NCI-H510A (cell line): ENCODE measurements around the gene AIMP2.
"Not testable (repeated sequence)": the region's sequence is repeated elsewhere in the genome, so short reads cannot be mapped to it uniquely, and the experiment has no call there.

ENCODE experiments used
- DNase-seq: peaks from one replicate; lab custom pipeline; 2025; lab: John Stamatoyannopoulos, UW

The AIMP2 gene

DNA sequence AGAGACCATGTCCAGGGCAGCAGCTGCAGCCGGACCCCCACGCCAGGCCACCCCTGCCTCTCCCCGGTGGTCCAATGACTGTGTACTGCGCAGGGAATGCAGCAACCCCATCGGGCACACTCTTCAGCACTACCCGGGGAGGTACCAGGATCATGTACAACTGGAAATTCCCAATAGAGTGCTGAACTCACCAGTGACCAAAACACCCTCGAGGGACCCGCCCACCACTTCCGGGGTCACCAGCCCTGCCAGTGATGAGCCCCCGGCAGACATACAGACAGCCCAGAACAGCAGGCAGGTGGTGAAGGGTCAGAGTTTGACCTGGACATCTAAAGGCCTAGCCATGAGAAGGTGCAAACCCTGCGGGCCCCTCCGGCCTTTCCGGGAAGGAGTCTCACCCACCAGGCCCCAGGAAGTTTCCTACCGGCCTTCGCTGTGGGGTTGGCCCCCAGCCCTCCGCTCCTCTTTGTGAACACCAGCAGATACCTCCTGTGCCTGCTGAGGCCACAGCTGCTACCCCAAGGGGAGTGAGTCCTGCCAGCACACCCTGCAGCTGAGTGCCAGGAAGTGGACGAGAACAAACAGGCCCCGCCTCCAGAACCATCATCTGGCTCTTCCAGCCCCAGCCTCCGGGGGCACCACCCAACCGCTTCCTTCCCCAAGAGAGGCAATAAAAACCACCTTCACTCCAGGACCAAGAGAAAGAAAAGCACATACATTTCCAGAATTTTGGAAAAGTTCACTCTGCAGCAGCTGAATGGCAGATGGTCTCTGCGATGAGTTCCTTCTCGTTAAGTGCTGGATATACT, 17.1 kb downstream of the AIMP2 start:
- DNase-seq: peak; percentile 44

DNA sequence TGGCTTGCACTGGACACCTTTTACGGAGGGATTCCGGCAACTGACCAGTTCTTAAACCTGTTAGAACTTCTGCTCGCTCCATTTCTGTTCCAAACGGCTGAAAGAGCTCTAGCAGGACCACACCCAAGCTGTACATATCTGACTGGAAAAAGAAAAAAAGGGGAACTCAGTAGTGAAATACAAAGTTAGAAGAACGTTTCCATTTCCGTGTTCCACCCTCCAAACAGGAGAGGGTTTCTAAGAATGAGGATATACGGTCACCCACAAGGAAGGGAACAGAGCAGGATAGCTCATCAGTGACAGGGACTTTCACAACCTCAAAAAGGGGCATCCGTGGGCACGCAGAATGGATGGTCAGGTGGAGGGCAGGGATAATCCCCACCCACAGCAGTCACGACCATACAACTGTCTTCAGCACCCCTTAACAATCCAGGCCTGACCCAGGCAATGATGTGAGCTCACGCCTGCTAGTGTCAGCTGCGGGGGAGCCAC, 17.8 kb downstream of the AIMP2 start:
- no peak for DNase-seq

DNA sequence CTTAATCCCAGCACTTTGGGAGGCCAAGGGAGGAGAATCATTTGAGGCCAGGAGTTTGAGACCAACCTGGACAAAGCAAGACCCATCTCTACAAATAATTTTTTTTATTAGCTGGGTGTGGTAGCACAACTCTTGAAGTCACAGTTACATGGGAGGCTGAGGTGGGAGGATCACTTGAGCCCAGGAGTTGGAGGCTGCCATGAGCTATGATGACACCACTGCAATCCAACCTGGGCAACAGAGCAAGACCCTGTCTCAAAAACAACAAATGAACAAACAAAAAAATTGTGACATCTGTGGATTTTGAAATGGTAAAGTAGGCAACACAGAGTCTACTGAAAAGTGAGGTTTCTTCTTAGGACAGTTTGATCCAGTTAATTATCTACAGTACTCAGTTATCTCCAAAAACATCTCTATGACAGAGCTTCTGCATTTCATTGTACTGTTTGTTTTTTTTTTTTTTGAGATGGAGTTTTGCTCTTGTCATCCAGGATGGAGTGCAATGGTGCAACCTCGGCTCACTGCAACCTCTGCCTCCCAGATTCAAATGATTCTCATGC, 18.8 kb downstream of the AIMP2 start:
- DNase-seq: no peak

DNA sequence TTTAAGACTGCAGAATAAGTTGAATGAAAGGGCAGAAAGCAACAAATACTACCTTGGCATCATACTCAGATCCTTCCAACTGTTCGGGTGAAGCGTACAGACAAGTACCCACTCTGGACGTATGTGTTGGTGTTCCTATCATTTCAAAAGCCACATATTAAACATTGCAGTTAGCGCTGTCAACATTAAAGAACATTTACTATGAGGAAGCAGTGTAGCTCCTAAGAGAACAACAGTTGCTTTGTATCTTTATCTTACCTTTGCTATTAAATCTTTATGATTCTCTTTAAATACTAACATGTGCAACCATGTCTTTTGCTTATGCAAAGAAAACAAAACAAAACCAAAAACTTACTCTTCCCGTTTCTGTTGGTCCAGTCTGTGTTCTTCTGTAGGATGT, 19.5 kb downstream of the AIMP2 start:
- no peak for DNase-seq

DNA sequence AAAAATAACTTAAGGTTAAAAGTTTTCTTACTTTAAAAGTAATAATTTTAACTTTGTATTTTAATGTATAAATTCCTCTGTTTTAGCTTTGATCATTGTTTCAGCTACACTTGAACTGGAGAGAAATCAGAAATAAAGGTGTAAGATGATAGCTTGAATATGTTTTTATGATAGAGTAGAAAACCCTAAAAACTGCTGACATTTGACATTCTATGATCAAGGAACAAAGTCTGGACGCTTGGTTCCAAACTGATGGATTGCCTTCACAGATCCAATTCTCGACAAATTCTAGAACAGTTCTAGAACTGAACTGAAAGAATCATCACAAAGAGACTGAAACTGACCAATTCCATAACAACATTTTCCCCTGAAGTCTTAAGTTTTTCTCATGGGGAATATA, 21.9 kb downstream of the AIMP2 start, which contains the start of gene ANKRD61:
Gene ANKRD61, plus strand, starts transcription at position 389 of the 400 bp plus-strand sequence. Its CDS starts 0 bp downstream, at position 389.
- no peak for DNase-seq

DNA sequence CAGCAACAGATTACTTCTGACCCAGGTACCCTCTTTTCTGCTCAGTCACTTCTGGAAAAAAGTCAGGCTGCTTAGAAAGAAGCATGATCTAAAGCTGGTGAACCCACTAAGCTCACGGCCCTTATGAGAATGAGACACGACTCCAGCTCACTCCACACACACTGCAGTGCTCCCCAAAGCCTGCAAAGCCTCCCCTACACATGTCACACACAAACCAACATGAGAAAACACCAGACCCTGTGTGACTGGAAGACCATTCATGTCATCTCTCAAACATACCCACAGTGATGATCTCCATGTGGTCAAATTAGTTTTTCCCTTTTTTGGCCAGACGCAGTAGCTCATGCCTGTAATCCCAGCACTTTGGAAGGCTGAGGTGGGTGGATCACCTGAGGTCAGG, 22.5 kb downstream of the AIMP2 start:
- no peak for DNase-seq

DNA sequence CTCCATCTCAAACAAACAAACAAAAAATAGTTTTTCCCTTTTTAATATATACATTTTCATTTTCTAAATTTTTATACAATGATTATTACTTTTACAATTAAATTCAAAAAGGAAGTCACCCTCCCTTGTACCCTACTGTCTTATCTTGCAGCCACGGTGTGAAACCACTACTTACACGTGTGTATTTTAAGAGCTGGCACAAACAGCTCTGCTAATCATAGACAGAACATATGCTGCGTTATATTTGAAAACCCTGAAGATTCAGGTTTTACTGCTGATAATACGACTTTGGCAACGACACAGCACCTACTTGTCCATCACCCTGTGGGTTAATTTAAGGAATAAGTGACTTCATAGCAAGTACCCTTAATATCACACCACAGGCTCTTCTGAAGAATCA, 23.1 kb downstream of the AIMP2 start:
- no peak for DNase-seq

DNA sequence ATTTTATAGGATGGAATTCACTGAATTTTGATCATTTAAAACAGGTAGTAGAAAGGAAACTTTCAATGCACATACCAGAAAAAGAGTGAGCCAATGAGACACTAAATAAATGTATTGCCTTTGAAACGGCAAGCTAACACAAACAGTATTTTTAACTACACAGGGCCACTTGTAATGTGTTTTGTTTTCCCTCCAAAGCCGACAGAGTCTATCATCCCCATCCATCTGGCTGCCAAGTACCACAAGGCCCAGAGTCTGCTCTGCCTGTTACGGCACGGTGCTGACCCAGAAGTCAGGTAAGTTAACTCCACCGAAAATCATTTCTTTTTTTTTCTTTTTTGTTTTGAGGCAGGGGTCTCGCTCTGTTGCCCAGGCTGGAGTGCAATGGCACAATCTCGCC, 23.6 kb downstream of the AIMP2 start:
- no peak for DNase-seq

DNA sequence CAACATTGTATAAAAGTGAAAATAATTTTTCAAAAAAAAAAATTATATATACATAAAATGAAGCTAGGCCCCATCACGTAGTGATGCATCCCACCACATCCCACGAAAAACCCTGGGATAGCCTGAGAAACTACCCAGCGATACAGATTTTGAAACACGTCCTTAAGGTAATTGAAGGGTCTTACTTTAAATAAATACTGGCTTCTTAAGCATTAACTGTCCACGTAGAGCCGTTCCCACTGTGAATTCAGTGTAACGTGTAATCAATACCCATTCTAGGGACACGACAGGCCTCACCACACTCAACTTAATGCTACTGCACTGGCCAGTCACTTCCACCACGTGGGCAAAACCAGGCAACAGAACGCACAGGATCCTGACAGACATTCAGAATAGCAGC, 26.1 kb downstream of the AIMP2 start:
- DNase-seq: no peak

DNA sequence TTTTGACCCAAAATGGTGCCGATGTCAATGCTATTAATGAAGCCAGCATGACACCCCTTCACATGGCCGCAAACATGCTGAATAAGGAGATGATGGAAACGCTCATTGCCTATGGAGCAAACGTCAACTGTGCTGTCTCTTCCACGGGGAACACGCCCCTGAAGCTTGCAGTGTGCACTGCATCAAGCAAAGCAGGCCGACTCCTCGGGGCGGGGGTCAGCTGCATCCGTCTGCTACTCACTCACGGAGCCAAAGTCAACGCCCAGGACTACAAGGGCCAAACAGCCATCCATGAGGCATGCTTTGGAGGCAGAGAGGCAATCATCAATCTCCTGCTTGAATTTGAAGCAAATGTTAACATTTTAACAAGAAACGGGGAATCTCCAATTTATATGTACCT, 26.6 kb downstream of the AIMP2 start:
- no peak for DNase-seq

DNA sequence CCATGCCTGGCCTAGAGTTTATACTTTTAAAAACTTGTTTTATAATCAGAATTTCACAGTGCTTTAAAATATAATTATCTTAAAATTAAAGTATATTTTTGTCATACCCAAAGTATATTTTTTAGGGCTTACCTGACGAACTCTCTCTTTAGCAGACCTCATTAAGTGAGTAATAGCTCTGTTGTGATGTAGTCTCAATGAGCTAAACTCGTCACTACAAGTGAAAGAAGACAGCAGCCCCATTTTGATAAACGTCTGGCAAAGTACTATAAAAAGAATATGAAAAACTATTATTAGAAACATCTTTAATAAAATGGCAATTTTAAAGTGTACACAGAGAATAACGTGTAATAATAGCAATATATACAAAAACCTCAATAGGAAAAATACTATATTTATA, 40.7 kb downstream of the AIMP2 start:
- DNase-seq: no peak

DNA sequence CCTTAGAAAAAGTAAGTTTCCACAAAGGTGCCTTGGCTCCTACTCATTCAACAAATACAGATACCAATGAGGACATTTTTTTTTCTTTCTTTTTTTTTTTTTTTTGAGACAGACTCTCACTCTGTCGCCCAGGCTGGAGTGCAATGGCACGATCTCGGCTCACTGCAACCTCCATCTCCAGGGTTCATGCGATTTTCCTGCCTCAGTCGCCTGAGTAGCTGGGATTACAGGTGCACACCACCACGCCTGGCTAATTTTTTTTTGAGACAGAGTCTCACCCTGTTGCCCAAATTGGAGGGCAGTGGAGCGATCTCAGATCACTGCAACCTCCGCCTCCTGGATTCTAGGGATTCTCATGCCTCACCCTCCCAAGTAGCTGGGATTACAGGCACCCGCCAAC, 42.1 kb downstream of the AIMP2 start:
- DNase-seq: not testable (repeated sequence)

DNA sequence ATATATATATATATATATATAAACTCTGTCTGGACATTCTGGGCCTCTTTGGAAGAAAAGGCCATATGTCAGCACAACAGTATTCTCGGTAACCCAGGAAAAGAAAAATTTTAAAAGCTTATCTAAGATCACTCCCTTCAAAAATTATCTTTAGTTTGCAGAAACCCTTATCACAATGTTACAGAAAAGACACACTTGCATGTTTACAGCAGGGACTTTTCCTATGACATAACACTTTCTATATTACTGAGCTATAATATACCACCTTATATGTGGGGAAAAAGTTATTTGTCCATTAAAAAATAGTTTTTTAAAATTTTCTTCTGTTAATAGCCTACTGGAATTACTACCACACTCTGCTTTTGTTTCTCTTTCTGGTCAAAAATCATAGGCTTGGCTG, 47.5 kb downstream of the AIMP2 start:
- DNase-seq: no peak

DNA sequence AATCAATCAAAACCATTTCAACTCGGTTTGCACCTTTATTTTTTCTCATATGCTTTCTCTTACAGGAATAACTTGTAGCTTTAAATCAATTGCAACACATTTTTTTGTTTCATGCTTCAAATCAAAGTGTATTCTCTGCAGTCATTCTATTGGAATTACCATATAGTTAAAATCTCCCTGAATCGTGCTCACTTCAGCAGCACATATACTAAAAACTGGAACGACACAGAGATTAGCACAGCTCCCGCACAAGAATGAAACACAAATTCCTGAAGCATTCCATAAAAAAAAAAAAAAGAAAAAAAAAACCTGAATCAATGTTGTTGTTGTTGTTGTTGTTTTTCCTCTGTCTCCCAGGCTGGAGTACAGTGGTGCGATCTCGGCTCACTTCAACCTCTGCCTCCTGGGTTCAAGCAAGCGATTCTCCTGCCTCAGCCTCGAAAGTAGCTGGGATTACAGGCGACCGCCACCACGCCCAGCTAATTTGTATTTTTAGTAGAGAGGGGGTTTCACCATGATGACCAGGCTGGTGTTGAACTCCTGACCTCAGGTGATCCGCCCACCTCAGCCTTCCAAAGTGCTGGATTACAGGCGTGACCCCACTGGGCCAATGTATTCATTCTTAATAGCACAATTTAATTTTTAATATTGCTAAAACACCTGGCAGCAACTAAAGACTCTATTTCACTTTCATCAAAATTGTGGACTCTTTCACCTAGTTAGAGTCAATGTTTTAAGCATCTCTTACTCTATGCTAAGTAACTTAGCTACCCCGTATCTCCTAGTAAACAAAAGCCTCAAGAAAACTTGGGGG, 48.5 kb downstream of the AIMP2 start:
- no peak for DNase-seq

DNA sequence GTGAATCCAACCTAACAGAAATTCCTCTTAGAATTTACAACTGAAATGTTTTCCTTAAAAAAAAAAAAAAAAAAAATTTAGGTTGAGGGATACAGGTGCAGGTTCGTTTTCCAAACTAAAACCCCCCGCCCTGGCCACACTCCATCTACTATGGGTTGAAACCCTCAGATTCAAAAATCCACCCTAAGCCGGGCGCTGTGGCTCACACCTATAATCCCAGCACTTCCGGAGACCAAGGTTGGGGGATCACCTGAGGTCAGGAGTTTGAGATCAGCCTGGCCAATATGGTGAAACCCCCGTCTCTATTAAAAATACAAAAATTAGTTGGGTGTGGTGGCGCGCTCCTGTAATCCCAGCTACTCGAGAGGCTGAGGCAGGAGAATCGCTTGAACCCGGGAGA, 50.9 kb downstream of the AIMP2 start:
- not testable (repeated sequence) for DNase-seq

DNA sequence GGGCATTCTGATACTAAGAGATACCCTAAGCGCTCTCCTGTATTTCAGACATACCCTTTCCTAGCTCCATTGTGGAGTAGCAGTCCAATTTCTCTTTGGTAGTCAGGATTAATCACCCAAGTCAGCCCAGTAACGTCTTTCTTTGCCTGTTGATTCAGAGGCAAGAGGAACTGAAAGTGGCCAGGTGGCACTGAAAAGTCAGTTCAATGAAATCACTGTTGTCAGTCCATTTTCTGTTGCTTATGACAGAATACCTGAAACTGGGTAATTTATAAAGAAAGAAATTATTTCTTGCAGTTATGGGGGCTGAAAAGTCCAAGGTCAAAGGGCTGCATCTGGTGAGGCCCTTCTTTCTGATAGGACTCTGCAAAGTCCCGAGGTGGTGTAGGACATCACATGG, 62.3 kb downstream of the AIMP2 start:
- DNase-seq: no peak
